Tibial nerve (tissue), 4 donors: ENCODE data around the gene CDH26. TPM values are rescaled to one million over a fixed set of nuclear protein-coding genes. Genes with fewer than 3 reads are reported as not detected.

Experiments used
- DNase-seq, 2 donors: peaks; one replicate each; pipeline ENCODE4 v3.0.0-alpha.2; 2019; ENCODE audit warnings: low spot score in 2 of 2
- H3K27ac ChIP-seq, 4 donors: fragments of 200-600 bp; sonication (generic) in 3 of 4; one replicate each; pipeline ENCODE4 v1.5.1; 2017 to 2019; ENCODE audit warnings: mild to moderate bottlenecking in 1 of 4
- H3K27me3 ChIP-seq, 2 donors: fragments of 200-600 bp; sonication (generic) in 1 of 2; one replicate each; pipeline versions ENCODE4 v1.5.1 to v1.6.0; 2017 to 2019
- H3K36me3 ChIP-seq, 3 donors: fragments of 200-600 bp; sonication (generic); one replicate each; pipeline ENCODE4 v1.5.1; 2018 to 2019
- H3K4me1 ChIP-seq, 4 donors: fragments of 200-600 bp; sonication (generic) in 3 of 4; one replicate each; pipeline ENCODE4 v1.5.1; 2017 to 2019
- H3K4me3 ChIP-seq, 4 donors: fragments of 200-600 bp; sonication (generic) in 3 of 4; one replicate each; pipeline ENCODE4 v1.5.1; 2017 to 2019; ENCODE audit warnings: mild to moderate bottlenecking in 1 of 4, moderate library complexity in 1 of 4
- H3K9me3 ChIP-seq, 4 donors: fragments of 200-600 bp; sonication (generic) in 3 of 4; one replicate each; pipeline ENCODE4 v1.5.1; 2017 to 2019
- EP300 ChIP-seq, 2 donors: sonication (generic); formaldehyde crosslinking; IDR thresholded peaks; one replicate each; pipeline ENCODE4 v1.6.1; 2017; ENCODE audit warnings: antibody characterized with exemption in 2 of 2, mild to moderate bottlenecking in 1 of 2
- POLR2A ChIP-seq, 2 donors: fragments of 450-650 bp; IDR thresholded peaks; one replicate each; pipeline ENCODE4 v1.6.1; 2017; ENCODE audit warnings: antibody characterized with exemption in 2 of 2, mild to moderate bottlenecking in 2 of 2, moderate library complexity in 2 of 2
- WGBS, 2 donors: methylation state at CpG; one replicate each; pipeline ENCODE4 v1.1.5; 2018; 5-methylcytosine and 5-hydroxymethylcytosine counted together
- total RNA-seq, 4 donors: library from RNA; depleted of rRNA; stranded (reverse); fragments of >200 nt; gene quantifications; one replicate each; pipeline ENCODE4 v1.1.0, GENCODE V29; 2016
- TF ChIP-seq, protein P1 (sequence below), 5 experiments: fragments of 200-600 bp in 3 of 5; fragments of 450-650 bp in 2 of 5; sonication (generic) in 3 of 5; IDR thresholded peaks; one replicate each; pipeline ENCODE4 v1.5.1; 2016 to 2019; ENCODE audit warnings: antibody characterized with exemption in 5 of 5, mild to moderate bottlenecking in 3 of 5, moderate library complexity in 2 of 5

The CDH26 gene
- 1 to 10 TPM; 1.3 to 4.8 (median 2.6) TPM for total RNA-seq

DNA sequence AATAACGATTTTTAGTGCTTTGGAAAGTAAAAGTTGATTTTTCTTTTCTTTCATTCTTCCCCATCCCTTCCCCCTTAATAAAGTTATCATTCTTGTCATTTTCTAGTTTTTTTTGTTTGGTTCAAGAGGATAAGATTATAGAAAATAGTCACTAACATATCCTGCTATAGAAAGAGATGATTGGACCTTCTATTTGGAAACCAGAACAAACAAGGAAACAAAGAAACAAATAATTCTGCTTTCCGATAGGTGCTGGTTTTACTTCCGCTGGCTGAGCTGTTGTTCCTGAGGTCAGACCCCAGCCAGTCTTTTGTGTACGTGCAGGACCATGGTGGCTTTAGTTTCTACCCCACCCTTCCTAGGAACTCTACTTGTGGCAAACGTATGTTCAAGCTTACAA, at the start of gene CDH26:
Gene CDH26 (plus strand): TSS at position 301 of the 400 bp plus-strand sequence. CDS start 304 bp downstream, outside the sequence.
- TF ChIP-seq POLR2A (IDR thresholded peaks at IDR 0.05) = no peak
- TF ChIP-seq, protein P1, sequence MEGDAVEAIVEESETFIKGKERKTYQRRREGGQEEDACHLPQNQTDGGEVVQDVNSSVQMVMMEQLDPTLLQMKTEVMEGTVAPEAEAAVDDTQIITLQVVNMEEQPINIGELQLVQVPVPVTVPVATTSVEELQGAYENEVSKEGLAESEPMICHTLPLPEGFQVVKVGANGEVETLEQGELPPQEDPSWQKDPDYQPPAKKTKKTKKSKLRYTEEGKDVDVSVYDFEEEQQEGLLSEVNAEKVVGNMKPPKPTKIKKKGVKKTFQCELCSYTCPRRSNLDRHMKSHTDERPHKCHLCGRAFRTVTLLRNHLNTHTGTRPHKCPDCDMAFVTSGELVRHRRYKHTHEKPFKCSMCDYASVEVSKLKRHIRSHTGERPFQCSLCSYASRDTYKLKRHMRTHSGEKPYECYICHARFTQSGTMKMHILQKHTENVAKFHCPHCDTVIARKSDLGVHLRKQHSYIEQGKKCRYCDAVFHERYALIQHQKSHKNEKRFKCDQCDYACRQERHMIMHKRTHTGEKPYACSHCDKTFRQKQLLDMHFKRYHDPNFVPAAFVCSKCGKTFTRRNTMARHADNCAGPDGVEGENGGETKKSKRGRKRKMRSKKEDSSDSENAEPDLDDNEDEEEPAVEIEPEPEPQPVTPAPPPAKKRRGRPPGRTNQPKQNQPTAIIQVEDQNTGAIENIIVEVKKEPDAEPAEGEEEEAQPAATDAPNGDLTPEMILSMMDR (IDR thresholded peaks at IDR 0.05) = no peak
- no peak for TF ChIP-seq EP300 (IDR thresholded peaks at IDR 0.05)
- 76 to 81% methylated on average over 5 of the region's 5 CpGs for WGBS, 2 donors
- H3K4me3 ChIP-seq = no peak within 1 kb of the TSS
- H3K36me3 ChIP-seq = peaks cover 0 to 20% (median 0%) of the 10 kb centered on the region in 3 donors
- H3K4me1 ChIP-seq = peaks cover 0 to 9% (median 0%) of the 10 kb centered on the region in 4 donors
- H3K27ac ChIP-seq = no peak within 1 kb of the TSS
- H3K9me3 ChIP-seq = no peaks in the 10 kb centered on the region
- DNase-seq = no peak
- H3K27me3 ChIP-seq = no peaks in the 10 kb centered on the region

DNA sequence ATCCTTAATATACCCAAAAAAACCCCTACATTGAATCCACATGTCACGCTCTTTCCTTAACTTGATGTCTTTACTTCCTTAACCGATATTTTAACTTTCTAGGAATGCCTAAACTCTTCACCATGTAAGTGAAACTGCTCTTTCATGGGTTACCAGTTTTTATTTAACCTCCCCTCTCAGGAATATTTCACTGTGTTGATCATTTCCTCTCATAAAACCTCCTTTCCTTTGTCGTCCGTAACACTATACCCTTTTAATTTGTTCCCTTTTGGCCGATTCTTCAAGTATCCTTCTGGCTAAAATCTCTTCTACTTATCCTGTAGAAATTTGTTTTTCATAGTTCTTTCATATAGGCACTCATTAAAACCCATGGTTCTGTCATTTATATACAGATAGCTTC, 49.4 kb upstream of the CDH26 start:
- Histone ChIP-seq H3K4me3 (no peak overlapping the region), H3K4me1 (no peaks in the 10 kb centered on the region), H3K36me3 (no peaks in the 10 kb centered on the region), H3K27me3 (no peaks in the 10 kb centered on the region), H3K9me3 (no peaks in the 10 kb centered on the region), H3K27ac (no peak overlapping the region)
- TF ChIP-seq EP300 (IDR thresholded peaks at IDR 0.05) = no peak
- TF ChIP-seq, protein P1 (IDR thresholded peaks at IDR 0.05) = no peak
- no peak for TF ChIP-seq POLR2A (IDR thresholded peaks at IDR 0.05)
- DNase-seq = no peak
- 78 to 86% methylated on average over 5 of the region's 5 CpGs for WGBS, 2 donors

DNA sequence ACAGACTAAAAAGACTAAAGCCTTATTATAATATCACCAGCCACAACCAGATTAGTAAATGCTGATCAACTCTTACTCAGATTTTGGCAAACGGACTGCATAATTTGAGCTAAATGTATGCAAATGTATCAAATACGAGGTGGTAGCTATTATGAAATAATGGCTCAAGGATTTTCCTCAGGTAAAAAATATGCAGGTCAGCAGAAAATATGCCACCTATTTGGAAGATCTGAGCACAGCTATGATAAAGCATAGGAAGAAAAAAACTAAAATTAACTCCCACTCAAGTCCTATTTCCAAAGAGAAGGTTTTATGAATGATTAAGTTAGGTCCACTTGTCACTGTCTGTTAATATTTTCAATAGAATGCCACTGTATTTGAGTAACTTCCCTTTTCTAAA, 47.2 kb upstream of the CDH26 start:
- H3K27me3 ChIP-seq = no peaks in the 10 kb centered on the region
- H3K27ac ChIP-seq = no peak overlapping the region
- no peaks in the 10 kb centered on the region for H3K36me3 ChIP-seq
- no peak for DNase-seq
- TF ChIP-seq POLR2A (IDR thresholded peaks at IDR 0.05) (no peak), EP300 (IDR thresholded peaks at IDR 0.05) (no peak)
- TF ChIP-seq, protein P1 (IDR thresholded peaks at IDR 0.05) = no peak
- H3K4me1 ChIP-seq = no peaks in the 10 kb centered on the region
- no peak overlapping the region for H3K4me3 ChIP-seq
- no peaks in the 10 kb centered on the region for H3K9me3 ChIP-seq
- 79 to 84% methylated on average over 2 of the region's 2 CpGs for WGBS, 2 donors

DNA sequence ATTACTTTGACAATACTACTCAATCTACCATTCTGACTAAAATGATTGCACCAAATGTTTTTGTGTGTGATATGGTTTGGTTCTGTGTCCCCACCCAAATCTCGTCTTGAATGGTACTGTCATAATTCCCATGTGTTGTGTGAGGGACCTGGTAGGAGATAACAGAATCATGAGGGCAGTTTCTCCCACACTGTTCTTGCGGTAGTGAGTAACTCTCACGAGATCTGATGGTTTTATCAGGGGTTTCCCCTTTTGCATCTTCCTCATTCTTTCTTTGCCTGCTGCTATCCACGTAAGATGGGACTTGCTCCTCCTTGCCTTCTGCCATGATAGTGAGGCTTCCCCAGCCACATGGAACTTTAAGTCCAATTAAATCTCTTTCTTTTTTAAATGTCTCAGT, 45.6 kb upstream of the CDH26 start:
- Histone ChIP-seq H3K27ac (no peak overlapping the region), H3K9me3 (no peaks in the 10 kb centered on the region), H3K36me3 (no peaks in the 10 kb centered on the region), H3K4me3 (no peak overlapping the region), H3K4me1 (no peaks in the 10 kb centered on the region), H3K27me3 (no peaks in the 10 kb centered on the region)
- DNase-seq = no peak
- no peak for TF ChIP-seq POLR2A (IDR thresholded peaks at IDR 0.05)
- TF ChIP-seq EP300 (IDR thresholded peaks at IDR 0.05) = no peak
- TF ChIP-seq, protein P1 (IDR thresholded peaks at IDR 0.05) = no peak
- 66 to 70% methylated on average over 4 of the region's 4 CpGs for WGBS, 2 donors

DNA sequence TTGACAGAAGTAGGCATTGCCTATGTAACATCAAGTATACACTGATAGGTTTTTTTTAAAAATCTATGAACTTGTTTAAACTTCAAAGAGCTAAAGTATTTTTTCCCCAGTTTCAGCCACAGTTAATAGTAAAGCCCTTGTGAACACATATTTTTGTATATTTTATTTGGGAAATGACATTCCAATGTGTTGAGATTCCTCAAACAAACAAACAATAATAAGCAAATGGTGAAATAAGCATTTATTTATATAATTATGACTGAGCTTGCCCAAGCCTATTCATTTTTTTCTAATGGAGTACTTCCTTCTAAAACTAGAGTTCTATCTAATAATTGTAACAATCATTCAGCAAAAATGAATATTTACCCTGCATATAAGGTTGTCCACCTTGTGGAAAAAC, 37.3 kb upstream of the CDH26 start:
- no peaks in the 10 kb centered on the region for H3K27me3 ChIP-seq
- H3K27ac ChIP-seq = no peak overlapping the region
- DNase-seq = no peak

More for the DNA sequence above, 37.3 kb upstream of the CDH26 start:
- Histone ChIP-seq H3K4me3 (no peak overlapping the region), H3K4me1 (no peaks in the 10 kb centered on the region), H3K9me3 (no peaks in the 10 kb centered on the region), H3K36me3 (no peaks in the 10 kb centered on the region)
- TF ChIP-seq, protein P1 (IDR thresholded peaks at IDR 0.05) = no peak
- no peak for TF ChIP-seq POLR2A (IDR thresholded peaks at IDR 0.05)
- no peak for TF ChIP-seq EP300 (IDR thresholded peaks at IDR 0.05)
